ENCODE measurements around the gene CFDP1. TPM values are rescaled to one million over a fixed set of nuclear protein-coding genes. Genes with fewer than 3 reads are reported as not detected.

The CFDP1 gene
- total RNA-seq, 1 experiment from 2014 or later, result 97.6 TPM

GRCh38 chr16:75329943-75330342 lies 103.4 kb downstream of the CFDP1 start:
- POLR2A ChIA-PET (ENCODE audit: low non-redundant PET), result no interaction called here

GRCh38 chr16:75326333-75326732 lies 107.0 kb downstream of the CFDP1 start:
- no peak overlapping the region for H3K27ac ChIP-seq (ENCODE audit: low read depth, low read length, poor library complexity, severe bottlenecking)
- no TSS peak for BruUV-seq (replicated peaks)
- DNase-seq (ENCODE audit: low spot score), result no peak
- CTCF ChIA-PET, result no interaction called here
- no peaks in the 10 kb centered on the region for H3K9me3 ChIP-seq (ENCODE audit: low read depth, low read length, poor library complexity, severe bottlenecking)
- no peaks in the 10 kb centered on the region for H3K27me3 ChIP-seq (replicated peaks; ENCODE audit: insufficient read depth, low read depth, low read length, poor library complexity)
- H3K4me1 ChIP-seq (ENCODE audit: insufficient read depth, low read length, poor library complexity, severe bottlenecking), result peaks cover 23% of the 10 kb centered on the region
- H3K36me3 ChIP-seq (ENCODE audit: insufficient read depth, low read length, poor library complexity, severe bottlenecking), result no peaks in the 10 kb centered on the region
- intact Hi-C loops (cut with micrococcal nuclease; ENCODE audit: unreplicated experiment), result no loop called here
- H3K4me3 ChIP-seq (ENCODE audit: low read depth, low read length, poor library complexity, severe bottlenecking), result no peak overlapping the region
- POLR2A ChIA-PET (ENCODE audit: low non-redundant PET), result no interaction called here
- no peak for TF ChIP-seq CTCF (conservative IDR thresholded peaks at IDR 0.05; ENCODE audit: low read depth, low read length)
- TF ChIP-seq EZH2 (IDR thresholded peaks at IDR 0.05; ENCODE audit: borderline replicate concordance, low read depth, low read length, poor library complexity, severe bottlenecking), result no peak

More at GRCh38 chr16:75329943-75330342, 103.4 kb downstream of the CFDP1 start:
- BruUV-seq (replicated peaks), result no TSS peak
- no peaks in the 10 kb centered on the region for H3K36me3 ChIP-seq (ENCODE audit: insufficient read depth, low read length, poor library complexity, severe bottlenecking)
- no peak overlapping the region for H3K4me3 ChIP-seq (ENCODE audit: low read depth, low read length, poor library complexity, severe bottlenecking)
- CTCF ChIA-PET, result no interaction called here
- no peak overlapping the region for H3K27ac ChIP-seq (ENCODE audit: low read depth, low read length, poor library complexity, severe bottlenecking)
- H3K27me3 ChIP-seq (replicated peaks; ENCODE audit: insufficient read depth, low read depth, low read length, poor library complexity), result no peaks in the 10 kb centered on the region
- no peak for DNase-seq (ENCODE audit: low spot score)
- no peaks in the 10 kb centered on the region for H3K9me3 ChIP-seq (ENCODE audit: low read depth, low read length, poor library complexity, severe bottlenecking)
- TF ChIP-seq CTCF (conservative IDR thresholded peaks at IDR 0.05; ENCODE audit: low read depth, low read length), result no peak
- TF ChIP-seq EZH2 (IDR thresholded peaks at IDR 0.05; ENCODE audit: borderline replicate concordance, low read depth, low read length, poor library complexity, severe bottlenecking), result no peak
- H3K4me1 ChIP-seq (ENCODE audit: insufficient read depth, low read length, poor library complexity, severe bottlenecking), result peaks cover 27% of the 10 kb centered on the region
- intact Hi-C loops (cut with micrococcal nuclease; ENCODE audit: unreplicated experiment), result no loop called here

GRCh38 chr16:75323933-75324332 lies 109.4 kb downstream of the CFDP1 start:
- peak; percentile 56 for DNase-seq (ENCODE audit: low spot score)
- Histone ChIP-seq H3K36me3 (ENCODE audit: insufficient read depth, low read length, poor library complexity, severe bottlenecking) (no peaks in the 10 kb centered on the region), H3K4me3 (ENCODE audit: low read depth, low read length, poor library complexity, severe bottlenecking) (no peak overlapping the region), H3K27ac (ENCODE audit: low read depth, low read length, poor library complexity, severe bottlenecking) (no peak overlapping the region), H3K9me3 (ENCODE audit: low read depth, low read length, poor library complexity, severe bottlenecking) (no peaks in the 10 kb centered on the region), H3K4me1 (ENCODE audit: insufficient read depth, low read length, poor library complexity, severe bottlenecking) (peaks cover 26% of the 10 kb centered on the region), H3K27me3 (replicated peaks; ENCODE audit: insufficient read depth, low read depth, low read length, poor library complexity) (no peaks in the 10 kb centered on the region)
- ChIA-PET CTCF (no interaction called here), POLR2A (ENCODE audit: low non-redundant PET) (no interaction called here)
- intact Hi-C loops (cut with micrococcal nuclease; ENCODE audit: unreplicated experiment), result no loop called here
- BruUV-seq (replicated peaks), result no TSS peak
- TF ChIP-seq EZH2 (IDR thresholded peaks at IDR 0.05; ENCODE audit: borderline replicate concordance, low read depth, low read length, poor library complexity, severe bottlenecking) (no peak), CTCF (conservative IDR thresholded peaks at IDR 0.05; ENCODE audit: low read depth, low read length) (no peak)
